HEK293 (cell line): Measurements from ENCODE around the gene UBE2V1.

Source experiments
- CTCF ChIA-PET: fragments of 350-600 bp; formaldehyde crosslinking; extraction: SDS; loops from one replicate; lab custom pipeline; 2021; ENCODE audit warnings: antibody characterized with exemption; lab: Yijun Ruan, JAX
- POLR2A ChIA-PET: fragments of 300-600 bp; formaldehyde crosslinking; extraction: SDS; loops from one replicate; lab custom pipeline; 2020; ENCODE audit warnings: antibody characterized with exemption, inconsistent platforms; lab: Yijun Ruan, JAX
- H3K27ac ChIP-seq: fragments of 200-500 bp; sonication (Bioruptor generic); 2 replicates; pipeline ENCODE4 v1.5.1; 2014; ENCODE audit warnings: low read depth, low read length, control low read depth, inconsistent platforms; ENCODE audit errors: extremely low read depth
- H3K36me3 ChIP-seq, 2 experiments: fragments of 200-500 bp in 1 of 2; sonication (Bioruptor generic) in 1 of 2; 1 replicate in 1 of 2; 2 replicates in 1 of 2; pipeline ENCODE4 v1.5.1; 2014 to 2017; ENCODE audit warnings: inconsistent platforms in 2 of 2, low read length in 2 of 2; ENCODE audit not compliant: control insufficient read depth in 2 of 2, insufficient read depth in 1 of 2
- H3K4me1 ChIP-seq: fragments of 200-500 bp; sonication (Bioruptor generic); 2 replicates; pipeline ENCODE4 v1.5.1; 2014; ENCODE audit warnings: mild to moderate bottlenecking, low read length, inconsistent platforms; ENCODE audit not compliant: control insufficient read depth, insufficient read depth
- H3K4me3 ChIP-seq: 2 replicates; pipeline ENCODE4 v1.5.1; 2011; ENCODE audit warnings: low read depth, mild to moderate bottlenecking, control low read depth, low read length, moderate library complexity
- H3K9me3 ChIP-seq: fragments of 200-500 bp; sonication (Bioruptor generic); 2 replicates; pipeline ENCODE4 v1.5.1; 2014; ENCODE audit warnings: low read depth, low read length, inconsistent platforms; ENCODE audit not compliant: control insufficient read depth, insufficient read depth
- GFI1B ChIP-seq: fragments of 450-650 bp; formaldehyde crosslinking; IDR thresholded peaks from 2 replicates; pipeline ENCODE4 v1.5.1; 2016; ENCODE audit warnings: missing biosample characterization, missing genetic modification characterization
- HOXA7 ChIP-seq: sonication (generic); formaldehyde crosslinking; IDR thresholded peaks from 2 replicates; pipeline ENCODE4 v1.8.1; 2022; ENCODE audit warnings: missing genetic modification reagents, borderline replicate concordance
- KLF7 ChIP-seq: fragments of 450-650 bp; formaldehyde crosslinking; IDR thresholded peaks from 2 replicates; pipeline ENCODE4 v1.5.1; 2016; ENCODE audit warnings: missing biosample characterization, missing genetic modification characterization, borderline replicate concordance
- TCF7L2 ChIP-seq: IDR thresholded peaks from 2 replicates; pipeline ENCODE4 v1.6.1; 2011; ENCODE audit warnings: low read depth, mild to moderate bottlenecking, inconsistent platforms, low read length, moderate library complexity, borderline replicate concordance
- ZBTB21 ChIP-seq: fragments of 450-650 bp; formaldehyde crosslinking; IDR thresholded peaks from 2 replicates; pipeline ENCODE4 v1.5.1; 2017; ENCODE audit warnings: missing biosample characterization, missing genetic modification characterization
- ZEB2 ChIP-seq: fragments of 450-650 bp; formaldehyde crosslinking; IDR thresholded peaks from 2 replicates; pipeline ENCODE4 v1.5.1; 2016; ENCODE audit warnings: missing biosample characterization, missing genetic modification characterization
- ZFP3 ChIP-seq: fragments of 450-650 bp; formaldehyde crosslinking; IDR thresholded peaks from 2 replicates; pipeline ENCODE4 v1.5.1; 2016; ENCODE audit warnings: low read depth, missing biosample characterization, missing genetic modification characterization
- ZFP41 ChIP-seq: fragments of 450-650 bp; formaldehyde crosslinking; IDR thresholded peaks from 2 replicates; pipeline ENCODE4 v1.5.1; 2016; ENCODE audit warnings: missing biosample characterization, missing genetic modification characterization, borderline replicate concordance
- ZNF10 ChIP-seq: fragments of 450-650 bp; formaldehyde crosslinking; IDR thresholded peaks from 2 replicates; pipeline ENCODE4 v1.5.1; 2017; ENCODE audit warnings: missing biosample characterization, missing genetic modification characterization
- ZNF121 ChIP-seq: fragments of 450-650 bp; formaldehyde crosslinking; IDR thresholded peaks from 2 replicates; pipeline ENCODE4 v1.5.1; 2016; ENCODE audit warnings: missing biosample characterization, missing genetic modification characterization
- ZNF146 ChIP-seq: fragments of 450-650 bp; formaldehyde crosslinking; IDR thresholded peaks from 2 replicates; pipeline ENCODE4 v1.5.1; 2016; ENCODE audit warnings: missing biosample characterization, missing genetic modification characterization
- ZNF184 ChIP-seq: fragments of 450-650 bp; IDR thresholded peaks from 2 replicates; pipeline ENCODE4 v1.5.1; 2018; ENCODE audit warnings: missing biosample characterization, mild to moderate bottlenecking, missing genetic modification characterization
- ZNF211 ChIP-seq: fragments of 450-650 bp; formaldehyde crosslinking; IDR thresholded peaks from 2 replicates; pipeline ENCODE4 v1.5.1; 2016; ENCODE audit warnings: low read depth, missing biosample characterization, missing genetic modification characterization
- ZNF24 ChIP-seq: fragments of 450-650 bp; formaldehyde crosslinking; IDR thresholded peaks from 2 replicates; pipeline ENCODE4 v1.5.1; 2016; ENCODE audit warnings: missing biosample characterization, missing genetic modification characterization
- ZNF366 ChIP-seq: fragments of 450-650 bp; formaldehyde crosslinking; conservative IDR thresholded peaks from 2 replicates; pipeline ENCODE4 v1.5.1; 2016; ENCODE audit warnings: missing biosample characterization, missing genetic modification characterization
- ZNF404 ChIP-seq: fragments of 450-650 bp; formaldehyde crosslinking; IDR thresholded peaks from 2 replicates; pipeline ENCODE4 v1.5.1; 2017; ENCODE audit warnings: missing biosample characterization, missing genetic modification characterization
- ZNF433 ChIP-seq: fragments of 450-650 bp; formaldehyde crosslinking; IDR thresholded peaks from 2 replicates; pipeline ENCODE4 v1.5.1; 2016; ENCODE audit warnings: missing biosample characterization, missing genetic modification characterization, low read depth
- ZNF48 ChIP-seq: fragments of 450-650 bp; formaldehyde crosslinking; IDR thresholded peaks from 2 replicates; pipeline ENCODE4 v1.5.1; 2016; ENCODE audit warnings: missing biosample characterization, missing genetic modification characterization
- ZNF521 ChIP-seq: fragments of 450-650 bp; formaldehyde crosslinking; IDR thresholded peaks from 2 replicates; pipeline ENCODE4 v1.5.1; 2017; ENCODE audit warnings: missing biosample characterization, mild to moderate bottlenecking, missing genetic modification characterization
- ZNF596 ChIP-seq: fragments of 450-650 bp; IDR thresholded peaks from 2 replicates; pipeline ENCODE4 v1.5.0; 2018; ENCODE audit warnings: missing biosample characterization, mild to moderate bottlenecking, missing genetic modification characterization, moderate library complexity
- ZNF623 ChIP-seq: fragments of 450-650 bp; formaldehyde crosslinking; IDR thresholded peaks from 2 replicates; pipeline ENCODE4 v1.5.1; 2016; ENCODE audit warnings: missing biosample characterization, missing genetic modification characterization
- ZNF664 ChIP-seq: fragments of 450-650 bp; formaldehyde crosslinking; IDR thresholded peaks from 2 replicates; pipeline ENCODE4 v1.5.1; 2016; ENCODE audit warnings: missing biosample characterization, missing genetic modification characterization
- ZNF670 ChIP-seq: fragments of 450-650 bp; formaldehyde crosslinking; IDR thresholded peaks from 2 replicates; pipeline ENCODE4 v1.5.1; 2016; ENCODE audit warnings: missing biosample characterization, missing genetic modification characterization, low read depth
- ZSCAN16 ChIP-seq: fragments of 450-650 bp; formaldehyde crosslinking; IDR thresholded peaks from 2 replicates; pipeline ENCODE4 v1.5.1; 2016; ENCODE audit warnings: missing biosample characterization, missing genetic modification characterization
- ZXDB ChIP-seq: fragments of 450-650 bp; formaldehyde crosslinking; IDR thresholded peaks from 2 replicates; pipeline ENCODE4 v1.5.1; 2016; ENCODE audit warnings: missing biosample characterization, missing genetic modification characterization
- TF ChIP-seq, protein P1 (sequence below): fragments of 450-650 bp; formaldehyde crosslinking; conservative IDR thresholded peaks from 2 replicates; pipeline ENCODE4 v1.5.1; 2016; ENCODE audit warnings: low read depth, missing biosample characterization, missing genetic modification characterization
- TF ChIP-seq, protein P2 (sequence below): fragments of 450-650 bp; formaldehyde crosslinking; IDR thresholded peaks from 2 replicates; pipeline ENCODE4 v1.5.0; 2017; ENCODE audit warnings: missing biosample characterization, missing genetic modification characterization, borderline replicate concordance

UBE2V1 gene

DNA sequence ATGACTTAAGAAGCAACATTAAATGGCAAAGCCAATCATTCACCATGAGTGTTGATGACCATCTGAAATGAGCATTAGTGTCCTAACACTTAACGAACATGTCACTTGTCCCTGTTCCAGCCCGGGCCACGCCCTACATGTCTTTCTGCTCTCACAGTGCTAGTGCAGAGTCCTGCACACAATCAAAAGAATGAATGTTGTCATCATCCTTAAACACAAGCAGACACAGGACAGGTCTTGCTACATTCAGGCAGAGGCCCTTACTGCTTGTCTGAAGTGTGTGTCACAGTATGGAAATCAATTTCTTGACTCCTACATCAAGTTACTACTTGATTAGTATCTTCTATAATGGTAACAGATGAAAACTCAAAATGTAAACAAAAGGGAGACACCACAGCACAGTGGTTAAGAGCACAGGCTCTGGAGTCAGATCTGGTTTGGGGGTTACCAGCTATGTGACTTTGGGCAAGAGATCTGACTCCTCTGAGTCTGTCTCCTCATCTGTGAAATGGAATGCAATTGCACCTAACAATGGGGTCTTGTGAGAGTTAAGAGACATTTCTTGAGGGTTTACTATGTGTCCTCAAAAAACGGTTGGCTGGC, 17.4 kb downstream of the UBE2V1 start:
- H3K4me3 ChIP-seq: no peak overlapping the region

DNA sequence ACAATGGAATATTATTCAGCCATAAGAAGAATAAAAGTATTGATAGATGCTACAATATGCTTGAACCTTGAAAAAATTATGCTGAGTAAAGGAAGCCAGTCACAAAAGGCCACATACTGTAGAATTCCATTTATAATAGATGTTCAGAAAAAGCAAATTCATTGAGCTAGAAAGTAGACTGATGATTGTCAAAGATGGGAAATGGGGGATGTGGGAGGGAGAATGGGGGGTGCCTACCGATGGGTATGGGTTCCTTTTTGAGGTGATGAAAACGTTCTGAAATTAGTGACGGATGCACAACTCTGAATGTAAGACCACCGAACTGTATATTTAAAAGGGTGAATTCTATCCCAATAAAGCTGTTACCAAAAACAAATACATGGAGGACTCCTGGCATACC, 18.4 kb downstream of the UBE2V1 start:
- CTCF ChIA-PET: interaction anchor here (0.8 to 1.4 kb wide), 4 partner anchors 9 to 44 kb away, joined by 3 to 5 read pairs (median 4); no protein-coding TSS in a partner anchor
- 0 out of 2 replicates have a peak, but pooled peaks have one; percentile 30 for TF ChIP-seq ZNF146
- TF ChIP-seq ZNF664: peak; percentile 59; the same call in 1 of the 2 replicates
- no peak for TF ChIP-seq ZNF366
- no peak overlapping the region for H3K4me3 ChIP-seq

More for the DNA sequence above, 17.4 kb downstream of the UBE2V1 start:
- Histone ChIP-seq H3K27ac (no peak overlapping the region), H3K9me3 (no peaks in the 10 kb centered on the region), H3K4me1 (no peaks in the 10 kb centered on the region), H3K36me3 (peaks cover 22 to 71% of the 10 kb centered on the region in 2 experiments)
- TF ChIP-seq ZBTB21 (tag by site-specific recombination) (no peak), ZNF670 (tag by site-specific recombination) (no peak), ZNF596 (tag by site-specific recombination) (no peak), TCF7L2 (no peak), ZNF121 (tag by site-specific recombination) (no peak), ZNF184 (no peak), ZNF521 (tag by site-specific recombination) (no peak), ZNF623 (tag by site-specific recombination) (no peak), ZFP3 (no peak), ZFP41 (no peak), ZSCAN16 (no peak), ZEB2 (tag by site-specific recombination) (no peak), ZNF10 (tag by site-specific recombination) (no peak)
- CTCF ChIA-PET: interaction anchor here (1.6 to 5.7 kb wide), 2 partner anchors 10 to 14 kb away, joined by 3 to 44 read pairs; no protein-coding TSS in a partner anchor
- POLR2A ChIA-PET: no interaction called here

DNA sequence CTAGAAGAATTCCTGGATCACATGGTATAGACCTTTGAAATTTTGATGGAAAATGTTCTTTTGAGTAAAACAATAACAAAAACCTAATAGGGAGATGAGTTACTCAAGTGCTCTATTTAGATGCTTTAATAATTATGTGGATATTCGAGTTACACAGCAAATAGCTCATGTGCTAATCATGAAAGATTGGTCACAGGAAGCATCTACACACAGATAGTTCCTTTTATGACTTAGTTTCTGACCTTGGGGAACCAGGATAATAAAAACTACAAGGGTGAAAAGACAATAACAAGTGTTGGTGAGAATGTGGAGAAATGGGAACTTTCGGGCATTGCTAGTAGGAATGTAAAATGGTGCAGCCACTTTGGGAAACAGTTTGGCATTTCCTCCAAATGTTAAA, 19.7 kb downstream of the UBE2V1 start:
- Histone ChIP-seq H3K4me3 (no peak overlapping the region), H3K4me1 (no peaks in the 10 kb centered on the region), H3K36me3 (peaks cover 22 to 76% of the 10 kb centered on the region in 2 experiments), H3K27ac (no peak overlapping the region), H3K9me3 (no peaks in the 10 kb centered on the region)
- ChIA-PET CTCF (interaction anchor here (1.0 to 1.5 kb wide), 3 partner anchors 9 to 59 kb away, joined by 3 to 4 read pairs (median 4); no protein-coding TSS in a partner anchor), POLR2A (interaction anchor here (0.5 to 1.3 kb wide), 3 partner anchors 13 to 22 kb away, joined by 3 to 5 read pairs (median 4); no protein-coding TSS in a partner anchor)
- no peak for TF ChIP-seq ZBTB21 (tag by site-specific recombination)
- TF ChIP-seq, protein P1, sequence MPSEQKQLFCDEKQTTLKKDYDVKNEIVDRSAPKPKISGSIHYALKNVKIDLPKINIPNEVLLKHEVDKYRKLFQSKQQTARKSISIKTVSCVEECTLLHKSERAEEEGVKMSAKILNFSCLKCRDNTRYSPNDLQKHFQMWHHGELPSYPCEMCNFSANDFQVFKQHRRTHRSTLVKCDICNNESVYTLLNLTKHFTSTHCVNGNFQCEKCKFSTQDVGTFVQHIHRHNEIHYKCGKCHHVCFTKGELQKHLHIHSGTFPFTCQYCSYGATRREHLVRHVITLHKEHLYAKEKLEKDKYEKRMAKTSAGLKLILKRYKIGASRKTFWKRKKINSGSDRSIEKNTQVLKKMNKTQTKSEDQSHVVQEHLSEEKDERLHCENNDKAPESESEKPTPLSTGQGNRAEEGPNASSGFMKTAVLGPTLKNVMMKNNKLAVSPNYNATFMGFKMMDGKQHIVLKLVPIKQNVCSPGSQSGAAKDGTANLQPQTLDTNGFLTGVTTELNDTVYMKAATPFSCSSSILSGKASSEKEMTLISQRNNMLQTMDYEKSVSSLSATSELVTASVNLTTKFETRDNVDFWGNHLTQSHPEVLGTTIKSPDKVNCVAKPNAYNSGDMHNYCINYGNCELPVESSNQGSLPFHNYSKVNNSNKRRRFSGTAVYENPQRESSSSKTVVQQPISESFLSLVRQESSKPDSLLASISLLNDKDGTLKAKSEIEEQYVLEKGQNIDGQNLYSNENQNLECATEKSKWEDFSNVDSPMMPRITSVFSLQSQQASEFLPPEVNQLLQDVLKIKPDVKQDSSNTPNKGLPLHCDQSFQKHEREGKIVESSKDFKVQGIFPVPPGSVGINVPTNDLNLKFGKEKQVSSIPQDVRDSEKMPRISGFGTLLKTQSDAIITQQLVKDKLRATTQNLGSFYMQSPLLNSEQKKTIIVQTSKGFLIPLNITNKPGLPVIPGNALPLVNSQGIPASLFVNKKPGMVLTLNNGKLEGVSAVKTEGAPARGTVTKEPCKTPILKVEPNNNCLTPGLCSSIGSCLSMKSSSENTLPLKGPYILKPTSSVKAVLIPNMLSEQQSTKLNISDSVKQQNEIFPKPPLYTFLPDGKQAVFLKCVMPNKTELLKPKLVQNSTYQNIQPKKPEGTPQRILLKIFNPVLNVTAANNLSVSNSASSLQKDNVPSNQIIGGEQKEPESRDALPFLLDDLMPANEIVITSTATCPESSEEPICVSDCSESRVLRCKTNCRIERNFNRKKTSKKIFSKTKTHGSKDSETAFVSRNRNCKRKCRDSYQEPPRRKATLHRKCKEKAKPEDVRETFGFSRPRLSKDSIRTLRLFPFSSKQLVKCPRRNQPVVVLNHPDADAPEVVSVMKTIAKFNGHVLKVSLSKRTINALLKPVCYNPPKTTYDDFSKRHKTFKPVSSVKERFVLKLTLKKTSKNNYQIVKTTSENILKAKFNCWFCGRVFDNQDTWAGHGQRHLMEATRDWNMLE (tag by site-specific recombination): no peak
- TF ChIP-seq ZNF24: no peak
- no peak for TF ChIP-seq GFI1B
- TF ChIP-seq ZNF404 (tag by site-specific recombination): no peak
- TF ChIP-seq HOXA7 (CRISPR knock-in tag): no peak
- no peak for TF ChIP-seq ZNF433 (tag by site-specific recombination)
- TF ChIP-seq, protein P2, sequence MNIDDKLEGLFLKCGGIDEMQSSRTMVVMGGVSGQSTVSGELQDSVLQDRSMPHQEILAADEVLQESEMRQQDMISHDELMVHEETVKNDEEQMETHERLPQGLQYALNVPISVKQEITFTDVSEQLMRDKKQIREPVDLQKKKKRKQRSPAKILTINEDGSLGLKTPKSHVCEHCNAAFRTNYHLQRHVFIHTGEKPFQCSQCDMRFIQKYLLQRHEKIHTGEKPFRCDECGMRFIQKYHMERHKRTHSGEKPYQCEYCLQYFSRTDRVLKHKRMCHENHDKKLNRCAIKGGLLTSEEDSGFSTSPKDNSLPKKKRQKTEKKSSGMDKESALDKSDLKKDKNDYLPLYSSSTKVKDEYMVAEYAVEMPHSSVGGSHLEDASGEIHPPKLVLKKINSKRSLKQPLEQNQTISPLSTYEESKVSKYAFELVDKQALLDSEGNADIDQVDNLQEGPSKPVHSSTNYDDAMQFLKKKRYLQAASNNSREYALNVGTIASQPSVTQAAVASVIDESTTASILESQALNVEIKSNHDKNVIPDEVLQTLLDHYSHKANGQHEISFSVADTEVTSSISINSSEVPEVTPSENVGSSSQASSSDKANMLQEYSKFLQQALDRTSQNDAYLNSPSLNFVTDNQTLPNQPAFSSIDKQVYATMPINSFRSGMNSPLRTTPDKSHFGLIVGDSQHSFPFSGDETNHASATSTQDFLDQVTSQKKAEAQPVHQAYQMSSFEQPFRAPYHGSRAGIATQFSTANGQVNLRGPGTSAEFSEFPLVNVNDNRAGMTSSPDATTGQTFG (tag by site-specific recombination): no peak
- no peak for TF ChIP-seq ZNF10 (tag by site-specific recombination)
- TF ChIP-seq ZNF48 (tag by site-specific recombination): no peak
- TF ChIP-seq ZNF211 (tag by site-specific recombination): no peak
- TF ChIP-seq ZXDB (tag by site-specific recombination): no peak
- no peak for TF ChIP-seq KLF7 (tag by site-specific recombination)

More for the DNA sequence above, 18.4 kb downstream of the UBE2V1 start:
- Histone ChIP-seq H3K9me3 (no peaks in the 10 kb centered on the region), H3K27ac (no peak overlapping the region), H3K4me1 (no peaks in the 10 kb centered on the region), H3K36me3 (peaks cover 22 to 79% of the 10 kb centered on the region in 2 experiments)
- POLR2A ChIA-PET: interaction anchor here (1.3 kb wide), 1 partner anchor 21 kb away, joined by 3 read pairs; no protein-coding TSS in a partner anchor
